Measurements from ENCODE around the gene HSD17B11.

DNA sequence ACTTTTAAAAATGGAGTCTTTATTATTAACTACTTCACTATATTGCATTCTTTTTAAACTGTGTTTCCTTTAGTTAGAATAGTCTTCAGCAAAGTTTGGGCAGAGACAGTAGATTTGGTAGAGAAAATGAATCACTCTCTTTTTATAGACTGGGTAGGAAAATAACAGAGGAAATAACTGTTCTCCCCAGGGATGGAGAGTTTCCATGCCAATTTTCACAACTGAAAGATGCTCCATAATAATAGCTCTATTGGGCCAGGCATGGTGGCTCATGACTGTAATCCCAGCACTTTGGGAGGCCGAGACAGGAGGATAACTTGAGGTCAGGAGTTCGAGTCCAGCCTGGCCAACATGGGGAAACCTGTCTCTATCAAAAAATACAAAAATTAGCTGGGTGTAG lies 81.4 kb downstream of the HSD17B11 start:
- TF ChIP-seq POLR2AphosphoS5 (IDR thresholded peaks at IDR 0.05; ENCODE audit: borderline replicate concordance, low read depth, low read length) = no peak
- TF ChIP-seq EZH2 (IDR thresholded peaks at IDR 0.05) = no peak
